Measurements from ENCODE around the gene PRORP. TPM values are rescaled to one million over a fixed set of nuclear protein-coding genes. Genes with fewer than 3 reads are reported as not detected.

Gene PRORP
- total and polyA plus RNA-seq, 2 experiments from 2014 or later = 28.8 to 50.4 TPM

DNA sequence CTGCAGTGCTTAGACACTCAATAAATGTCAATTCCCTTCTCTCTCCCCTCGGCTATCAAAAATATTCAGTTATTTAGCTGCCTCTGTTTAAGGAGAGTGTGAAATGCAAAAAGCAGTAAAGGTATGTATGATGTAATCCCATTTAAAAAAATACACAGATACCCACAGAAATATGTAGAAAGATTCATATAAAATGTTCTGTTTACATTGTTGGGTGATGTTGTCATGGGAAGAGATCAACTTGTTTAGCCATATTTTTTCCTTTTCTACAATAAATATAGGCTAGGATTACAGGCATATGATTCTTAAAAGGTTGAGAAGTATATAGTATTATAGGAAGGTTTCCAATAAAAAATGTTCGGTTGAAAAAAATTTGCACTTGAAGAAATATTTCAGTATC lies 8.3 kb upstream of the PRORP start (continued):
- TF ChIP-seq ZNF331 (CRISPR knock-in tag; IDR thresholded peaks at IDR 0.05; ENCODE audit: low read depth) (no peak), EZH2phosphoT487 (IDR thresholded peaks at IDR 0.05; ENCODE audit: unreplicated experiment) (no peak), POLR2AphosphoS5 (IDR thresholded peaks at IDR 0.05; ENCODE audit: low read depth) (no peak), ETS1 (IDR thresholded peaks at IDR 0.05) (no peak)

GRCh38 chr14:35116242-35116641 lies 6.1 kb upstream of the PRORP start:
- TF ChIP-seq ZNF331 (CRISPR knock-in tag; IDR thresholded peaks at IDR 0.05; ENCODE audit: low read depth) (no peak), JUNB (IDR thresholded peaks at IDR 0.05; ENCODE audit: unreplicated experiment) (no peak), STAT1 (IDR thresholded peaks at IDR 0.05; ENCODE audit: unreplicated experiment) (no peak)
- no peaks in the 10 kb centered on the region for H3K9me2 ChIP-seq (ENCODE audit: insufficient read depth)
- H3K27me3 ChIP-seq (ENCODE audit: insufficient read depth) = no peaks in the 10 kb centered on the region
- peaks cover 10% of the 10 kb centered on the region for H3K36me3 ChIP-seq (ENCODE audit: insufficient read depth)
- no peak for DNase-seq (ENCODE audit: low spot score)
- peaks cover 2% of the 10 kb centered on the region for H3K27me3 Mint-ChIP-seq (ENCODE audit: insufficient read depth, low read depth, poor library complexity)
- peaks cover 41% of the 10 kb centered on the region for H3K36me3 Mint-ChIP-seq (ENCODE audit: low read depth)
- H3K27ac ChIP-seq (ENCODE audit: low read depth) = no peak overlapping the region
- no peak overlapping the region for H3K4me3 Mint-ChIP-seq
- no peaks in the 10 kb centered on the region for H4K20me1 ChIP-seq (replicated peaks; ENCODE audit: insufficient read depth)
- no peak overlapping the region for H3K4me2 ChIP-seq
- H3K4me3 ChIP-seq = no peak overlapping the region
- ATAC-seq = no peak
- 0 out of 2 replicates have a peak, but pooled peaks cover 13% of the 10 kb centered on the region for H3K79me2 ChIP-seq (replicated peaks; ENCODE audit: insufficient read depth)
- no peaks in the 10 kb centered on the region for H3F3A ChIP-seq (replicated peaks; ENCODE audit: low read depth)
- H3K27ac Mint-ChIP-seq = no peak overlapping the region
- H3K4me1 Mint-ChIP-seq = peaks cover 15% of the 10 kb centered on the region
- H3K4me1 ChIP-seq (ENCODE audit: insufficient read depth) = peaks cover 6% of the 10 kb centered on the region; the same call in 1 of the 2 replicates
- peaks cover 12% of the 10 kb centered on the region; the same call in 2 of the 3 replicates for H3K9me3 Mint-ChIP-seq
- no peak overlapping the region for H2AFZ ChIP-seq

GRCh38 chr14:35117112-35117511 lies 5.2 kb upstream of the PRORP start:
- no peaks in the 10 kb centered on the region for H4K20me1 ChIP-seq (replicated peaks; ENCODE audit: insufficient read depth)
- no peak overlapping the region for H2AFZ ChIP-seq
- H3K36me3 Mint-ChIP-seq (ENCODE audit: low read depth) = peaks cover 33% of the 10 kb centered on the region
- no peaks in the 10 kb centered on the region for H3K9me2 ChIP-seq (ENCODE audit: insufficient read depth)
- peaks cover 6% of the 10 kb centered on the region; the same call in 1 of the 2 replicates for H3K4me1 ChIP-seq (ENCODE audit: insufficient read depth)
- H3K36me3 ChIP-seq (ENCODE audit: insufficient read depth) = peaks cover under 1% of the 10 kb centered on the region
- H3K4me3 Mint-ChIP-seq = no peak overlapping the region
- H3K27ac Mint-ChIP-seq = no peak overlapping the region
- H3K4me3 ChIP-seq = no peak overlapping the region
- peaks cover 15% of the 10 kb centered on the region for H3K4me1 Mint-ChIP-seq
- H3K27me3 ChIP-seq (ENCODE audit: insufficient read depth) = no peaks in the 10 kb centered on the region
- peaks cover 6% of the 10 kb centered on the region for H3K27me3 Mint-ChIP-seq (ENCODE audit: insufficient read depth, low read depth, poor library complexity)
- H3F3A ChIP-seq (replicated peaks; ENCODE audit: low read depth) = no peaks in the 10 kb centered on the region
- ATAC-seq (no peak), DNase-seq (ENCODE audit: low spot score) (no peak)
- peaks cover 5% of the 10 kb centered on the region; the same call in 2 of the 3 replicates for H3K9me3 Mint-ChIP-seq
- H3K4me2 ChIP-seq = no peak overlapping the region
- H3K79me2 ChIP-seq (replicated peaks; ENCODE audit: insufficient read depth) = 0 out of 2 replicates have a peak, but pooled peaks cover 7% of the 10 kb centered on the region
- H3K27ac ChIP-seq (ENCODE audit: low read depth) = no peak overlapping the region
- no peak for TF ChIP-seq ZNF462 (CRISPR knock-in tag; IDR thresholded peaks at IDR 0.05)
- TF ChIP-seq CREB1 (CRISPR knock-in tag; IDR thresholded peaks at IDR 0.05; ENCODE audit: low read depth) = no peak
- TF ChIP-seq JUNB (IDR thresholded peaks at IDR 0.05; ENCODE audit: unreplicated experiment) = no peak
- TF ChIP-seq, protein P1, sequence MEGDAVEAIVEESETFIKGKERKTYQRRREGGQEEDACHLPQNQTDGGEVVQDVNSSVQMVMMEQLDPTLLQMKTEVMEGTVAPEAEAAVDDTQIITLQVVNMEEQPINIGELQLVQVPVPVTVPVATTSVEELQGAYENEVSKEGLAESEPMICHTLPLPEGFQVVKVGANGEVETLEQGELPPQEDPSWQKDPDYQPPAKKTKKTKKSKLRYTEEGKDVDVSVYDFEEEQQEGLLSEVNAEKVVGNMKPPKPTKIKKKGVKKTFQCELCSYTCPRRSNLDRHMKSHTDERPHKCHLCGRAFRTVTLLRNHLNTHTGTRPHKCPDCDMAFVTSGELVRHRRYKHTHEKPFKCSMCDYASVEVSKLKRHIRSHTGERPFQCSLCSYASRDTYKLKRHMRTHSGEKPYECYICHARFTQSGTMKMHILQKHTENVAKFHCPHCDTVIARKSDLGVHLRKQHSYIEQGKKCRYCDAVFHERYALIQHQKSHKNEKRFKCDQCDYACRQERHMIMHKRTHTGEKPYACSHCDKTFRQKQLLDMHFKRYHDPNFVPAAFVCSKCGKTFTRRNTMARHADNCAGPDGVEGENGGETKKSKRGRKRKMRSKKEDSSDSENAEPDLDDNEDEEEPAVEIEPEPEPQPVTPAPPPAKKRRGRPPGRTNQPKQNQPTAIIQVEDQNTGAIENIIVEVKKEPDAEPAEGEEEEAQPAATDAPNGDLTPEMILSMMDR (conservative IDR thresholded peaks at IDR 0.05; ENCODE audit: low read depth in 2 of 2) = no peak
- TF ChIP-seq ZNF114 (CRISPR knock-in tag; IDR thresholded peaks at IDR 0.05) = no peak
- no peak for TF ChIP-seq STAT1 (IDR thresholded peaks at IDR 0.05; ENCODE audit: unreplicated experiment)
